ENCODE data around the gene FOXB2. TPM values are rescaled to one million over a fixed set of nuclear protein-coding genes. Genes with fewer than 3 reads are reported as not detected.
A peak's percentile ranks its signal among the peaks of the same experiment; 100 is the strongest.

FOXB2 gene
- total RNA-seq, 2 donors from 2014 or later = not detected

GRCh38 chr9:76987594-76988200 lies 31.8 kb upstream of the FOXB2 start:
- no peaks in the 10 kb centered on the region for H3K9me3 ChIP-seq
- H3K4me1 ChIP-seq = no peaks in the 10 kb centered on the region
- H3K27ac ChIP-seq = no peak overlapping the region
- H3K4me3 ChIP-seq = no peak overlapping the region
- no peaks in the 10 kb centered on the region for H3K36me3 ChIP-seq
- TF ChIP-seq, protein P1, sequence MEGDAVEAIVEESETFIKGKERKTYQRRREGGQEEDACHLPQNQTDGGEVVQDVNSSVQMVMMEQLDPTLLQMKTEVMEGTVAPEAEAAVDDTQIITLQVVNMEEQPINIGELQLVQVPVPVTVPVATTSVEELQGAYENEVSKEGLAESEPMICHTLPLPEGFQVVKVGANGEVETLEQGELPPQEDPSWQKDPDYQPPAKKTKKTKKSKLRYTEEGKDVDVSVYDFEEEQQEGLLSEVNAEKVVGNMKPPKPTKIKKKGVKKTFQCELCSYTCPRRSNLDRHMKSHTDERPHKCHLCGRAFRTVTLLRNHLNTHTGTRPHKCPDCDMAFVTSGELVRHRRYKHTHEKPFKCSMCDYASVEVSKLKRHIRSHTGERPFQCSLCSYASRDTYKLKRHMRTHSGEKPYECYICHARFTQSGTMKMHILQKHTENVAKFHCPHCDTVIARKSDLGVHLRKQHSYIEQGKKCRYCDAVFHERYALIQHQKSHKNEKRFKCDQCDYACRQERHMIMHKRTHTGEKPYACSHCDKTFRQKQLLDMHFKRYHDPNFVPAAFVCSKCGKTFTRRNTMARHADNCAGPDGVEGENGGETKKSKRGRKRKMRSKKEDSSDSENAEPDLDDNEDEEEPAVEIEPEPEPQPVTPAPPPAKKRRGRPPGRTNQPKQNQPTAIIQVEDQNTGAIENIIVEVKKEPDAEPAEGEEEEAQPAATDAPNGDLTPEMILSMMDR (IDR thresholded peaks at IDR 0.05) = peak in 1 of 2 donors; percentile 51
- H3K27me3 ChIP-seq = no peaks in the 10 kb centered on the region
- no peak for DNase-seq (ENCODE audit: low spot score)

- no peaks in the 10 kb centered on the region for H3K9me3 ChIP-seq
- H3K27me3 ChIP-seq = no peaks in the 10 kb centered on the region
- H3K4me3 ChIP-seq = no peak overlapping the region
- no peaks in the 10 kb centered on the region for H3K4me1 ChIP-seq
- no peaks in the 10 kb centered on the region for H3K36me3 ChIP-seq
- H3K27ac ChIP-seq = no peak overlapping the region
- no peak for DNase-seq (ENCODE audit: low spot score)
- TF ChIP-seq, protein P1 (IDR thresholded peaks at IDR 0.05) = no peak
These were observed 30.5 kb upstream of the FOXB2 start for GRCh38 chr9:76988941-76989340.

GRCh38 chr9:76989501-76989900 lies 30.0 kb upstream of the FOXB2 start:
- H3K36me3 ChIP-seq = no peaks in the 10 kb centered on the region
- no peaks in the 10 kb centered on the region for H3K4me1 ChIP-seq
- H3K9me3 ChIP-seq = no peaks in the 10 kb centered on the region
- no peak overlapping the region for H3K27ac ChIP-seq
- H3K27me3 ChIP-seq = no peaks in the 10 kb centered on the region
- H3K4me3 ChIP-seq = no peak overlapping the region
- TF ChIP-seq, protein P1 (IDR thresholded peaks at IDR 0.05) = no peak
- no peak for DNase-seq (ENCODE audit: low spot score)

GRCh38 chr9:76996700-76997099 lies 22.8 kb upstream of the FOXB2 start:
- Histone ChIP-seq H3K4me1 (no peaks in the 10 kb centered on the region), H3K9me3 (no peaks in the 10 kb centered on the region), H3K27me3 (no peaks in the 10 kb centered on the region), H3K4me3 (no peak overlapping the region), H3K36me3 (no peaks in the 10 kb centered on the region), H3K27ac (no peak overlapping the region)
- peak; percentile 64 for DNase-seq (ENCODE audit: low spot score)
- TF ChIP-seq, protein P1 (IDR thresholded peaks at IDR 0.05) = peak; percentile 33 to 76

GRCh38 chr9:76999261-76999660 lies 20.2 kb upstream of the FOXB2 start:
- no peaks in the 10 kb centered on the region for H3K9me3 ChIP-seq
- H3K4me3 ChIP-seq = no peak overlapping the region
- no peaks in the 10 kb centered on the region for H3K36me3 ChIP-seq
- no peaks in the 10 kb centered on the region for H3K4me1 ChIP-seq
- no peak for DNase-seq (ENCODE audit: low spot score)
- TF ChIP-seq, protein P1 (IDR thresholded peaks at IDR 0.05) = no peak
- no peaks in the 10 kb centered on the region for H3K27me3 ChIP-seq
- H3K27ac ChIP-seq = no peak overlapping the region

DNA sequence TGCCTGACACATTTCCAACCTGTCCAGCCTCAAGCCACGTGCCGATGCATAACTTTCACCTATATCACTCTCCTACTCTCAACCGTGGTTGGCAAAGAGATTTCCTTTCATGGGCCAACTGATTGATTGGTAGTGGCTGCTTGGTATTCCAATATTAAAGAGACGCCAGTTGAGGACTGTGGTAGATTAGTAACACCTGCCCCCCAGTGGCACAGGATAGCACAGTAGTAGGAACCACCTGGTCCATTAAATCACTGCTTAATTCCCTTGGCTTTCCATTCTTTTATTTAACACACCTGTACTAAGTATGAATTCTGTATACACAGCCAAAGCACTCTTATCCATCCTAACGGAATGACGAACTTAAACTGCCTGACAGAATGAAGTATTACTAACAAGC lies 19.1 kb upstream of the FOXB2 start:
- Histone ChIP-seq H3K27ac (no peak overlapping the region), H3K4me3 (no peak overlapping the region)

More for the DNA sequence above, 19.1 kb upstream of the FOXB2 start:
- no peak for DNase-seq (ENCODE audit: low spot score)
- Histone ChIP-seq H3K27me3 (no peaks in the 10 kb centered on the region), H3K4me1 (no peaks in the 10 kb centered on the region), H3K36me3 (no peaks in the 10 kb centered on the region), H3K9me3 (no peaks in the 10 kb centered on the region)
- TF ChIP-seq, protein P1 (IDR thresholded peaks at IDR 0.05) = no peak

All from right atrium auricular region (tissue), 2 donors.